Measurements from ENCODE around the gene CYSTM1.
"Not testable (repeated sequence)": the region's sequence is repeated elsewhere in the genome, so short reads cannot be mapped to it uniquely, and the experiment has no call there.

CYSTM1 gene

DNA sequence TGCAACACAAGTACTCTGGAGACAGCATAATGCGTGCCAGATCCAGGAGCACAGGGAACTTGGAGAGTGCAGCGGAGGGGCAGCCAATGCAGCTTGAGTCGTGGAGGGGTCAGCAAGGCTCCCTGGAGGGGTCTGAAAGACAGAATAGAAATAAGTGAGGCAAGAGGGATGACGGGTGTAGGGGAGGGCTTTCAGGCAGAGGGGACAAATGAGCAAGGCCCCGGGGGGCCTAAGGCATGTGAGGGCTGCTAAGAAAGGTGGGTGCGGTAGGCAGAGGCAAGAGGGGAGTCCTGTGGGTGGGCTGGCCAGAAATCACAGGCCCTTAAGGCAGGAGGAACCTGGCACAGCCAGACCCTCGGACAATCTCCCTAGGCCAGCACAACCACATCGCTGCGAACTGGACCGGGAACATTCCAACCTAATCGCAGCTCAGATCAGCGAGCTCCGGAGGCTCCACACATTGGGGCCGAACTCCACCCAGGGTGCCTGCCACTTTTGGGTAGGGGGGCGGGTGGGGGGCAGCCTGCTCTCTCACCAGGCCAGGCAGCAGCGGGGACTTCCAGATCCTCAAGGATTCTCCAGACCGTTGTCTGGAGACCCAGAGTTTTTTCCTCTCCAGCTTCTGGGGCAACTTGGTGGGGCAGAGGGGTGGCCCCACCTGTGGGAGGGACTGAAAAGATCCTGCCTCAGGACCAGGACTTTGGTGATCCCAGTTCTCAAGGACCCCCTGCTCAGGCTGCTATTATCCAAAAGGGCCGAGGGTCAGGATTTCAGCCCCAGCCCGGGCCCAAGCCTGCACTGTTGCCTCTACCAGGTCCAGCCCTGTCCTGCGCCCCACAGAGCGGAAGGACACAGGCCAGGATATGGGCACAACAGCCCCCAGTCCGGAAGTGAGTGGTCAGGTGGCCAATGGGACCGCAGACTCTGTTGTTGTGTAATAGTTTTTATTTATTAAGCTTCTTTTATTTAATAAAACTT, 22.7 kb upstream of the CYSTM1 start:
- Histone ChIP-seq H3K4me3 (ENCODE audit: low read length) (no peak overlapping the region), H3K9ac (ENCODE audit: low read length) (no peak overlapping the region), H3K9me3 (ENCODE audit: control insufficient read depth, low read length) (no peaks in the 10 kb centered on the region), H3K4me1 (ENCODE audit: control insufficient read depth, insufficient read depth, low read length) (peaks cover 29% of the 10 kb centered on the region), H3K27me3 (ENCODE audit: control insufficient read depth, insufficient read depth, low read length) (no peaks in the 10 kb centered on the region), H3K36me3 (ENCODE audit: control insufficient read depth, insufficient read depth, low read length) (no peaks in the 10 kb centered on the region)

DNA sequence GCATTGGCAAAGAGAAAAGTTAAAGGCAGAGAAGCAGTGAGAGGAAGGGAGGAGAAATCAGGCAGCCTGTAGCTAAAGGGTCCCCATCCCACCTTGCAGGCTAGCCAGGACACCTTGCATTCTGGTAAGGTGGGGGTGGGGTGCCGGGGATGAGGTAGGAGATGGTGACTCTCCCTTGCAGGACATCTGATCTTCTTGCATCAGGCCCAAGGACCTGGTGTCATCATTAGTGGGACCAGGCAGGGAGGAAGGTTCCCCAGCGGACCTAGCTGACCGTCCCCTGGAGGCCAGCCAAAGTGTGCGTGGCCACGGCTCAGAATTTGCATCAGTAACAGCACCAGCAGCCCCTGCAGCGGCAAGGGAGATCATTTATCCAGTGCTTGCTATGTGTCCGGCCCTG, 21.7 kb upstream of the CYSTM1 start:
- H3K4me1 ChIP-seq (ENCODE audit: control insufficient read depth, insufficient read depth, low read length): peaks cover 33% of the 10 kb centered on the region
- no peaks in the 10 kb centered on the region for H3K27me3 ChIP-seq (ENCODE audit: control insufficient read depth, insufficient read depth, low read length)
- H3K4me3 ChIP-seq (ENCODE audit: low read length): no peak overlapping the region
- H3K36me3 ChIP-seq (ENCODE audit: control insufficient read depth, insufficient read depth, low read length): no peaks in the 10 kb centered on the region
- H3K9ac ChIP-seq (ENCODE audit: low read length): no peak overlapping the region
- H3K9me3 ChIP-seq (ENCODE audit: control insufficient read depth, low read length): no peaks in the 10 kb centered on the region

GRCh38 chr5:140153905-140154304, 21.1 kb upstream of the CYSTM1 start:
- no peaks in the 10 kb centered on the region for H3K9me3 ChIP-seq (ENCODE audit: control insufficient read depth, low read length)
- no peak overlapping the region for H3K9ac ChIP-seq (ENCODE audit: low read length)
- H3K4me3 ChIP-seq (ENCODE audit: low read length): no peak overlapping the region
- no peaks in the 10 kb centered on the region for H3K36me3 ChIP-seq (ENCODE audit: control insufficient read depth, insufficient read depth, low read length)
- H3K4me1 ChIP-seq (ENCODE audit: control insufficient read depth, insufficient read depth, low read length): peaks cover 33% of the 10 kb centered on the region
- no peaks in the 10 kb centered on the region for H3K27me3 ChIP-seq (ENCODE audit: control insufficient read depth, insufficient read depth, low read length)

GRCh38 chr5:140154710-140155381, 20.1 kb upstream of the CYSTM1 start:
- not testable (repeated sequence) for H3K27me3 ChIP-seq (ENCODE audit: control insufficient read depth, insufficient read depth, low read length); H3K9me3 ChIP-seq (ENCODE audit: control insufficient read depth, low read length); H3K9ac ChIP-seq (ENCODE audit: low read length); H3K4me3 ChIP-seq (ENCODE audit: low read length); H3K36me3 ChIP-seq (ENCODE audit: control insufficient read depth, insufficient read depth, low read length)
- peaks cover 33% of the 10 kb centered on the region for H3K4me1 ChIP-seq (ENCODE audit: control insufficient read depth, insufficient read depth, low read length)

- Histone ChIP-seq H3K9me3 (ENCODE audit: control insufficient read depth, low read length) (no peaks in the 10 kb centered on the region), H3K4me3 (ENCODE audit: low read length) (peak overlapping the region; percentile 24), H3K36me3 (ENCODE audit: control insufficient read depth, insufficient read depth, low read length) (no peaks in the 10 kb centered on the region), H3K4me1 (ENCODE audit: control insufficient read depth, insufficient read depth, low read length) (peaks cover 27% of the 10 kb centered on the region), H3K27me3 (ENCODE audit: control insufficient read depth, insufficient read depth, low read length) (no peaks in the 10 kb centered on the region), H3K9ac (ENCODE audit: low read length) (peak overlapping the region; percentile 61)
Observed at GRCh38 chr5:140157032-140157781, 17.8 kb upstream of the CYSTM1 start.

DNA sequence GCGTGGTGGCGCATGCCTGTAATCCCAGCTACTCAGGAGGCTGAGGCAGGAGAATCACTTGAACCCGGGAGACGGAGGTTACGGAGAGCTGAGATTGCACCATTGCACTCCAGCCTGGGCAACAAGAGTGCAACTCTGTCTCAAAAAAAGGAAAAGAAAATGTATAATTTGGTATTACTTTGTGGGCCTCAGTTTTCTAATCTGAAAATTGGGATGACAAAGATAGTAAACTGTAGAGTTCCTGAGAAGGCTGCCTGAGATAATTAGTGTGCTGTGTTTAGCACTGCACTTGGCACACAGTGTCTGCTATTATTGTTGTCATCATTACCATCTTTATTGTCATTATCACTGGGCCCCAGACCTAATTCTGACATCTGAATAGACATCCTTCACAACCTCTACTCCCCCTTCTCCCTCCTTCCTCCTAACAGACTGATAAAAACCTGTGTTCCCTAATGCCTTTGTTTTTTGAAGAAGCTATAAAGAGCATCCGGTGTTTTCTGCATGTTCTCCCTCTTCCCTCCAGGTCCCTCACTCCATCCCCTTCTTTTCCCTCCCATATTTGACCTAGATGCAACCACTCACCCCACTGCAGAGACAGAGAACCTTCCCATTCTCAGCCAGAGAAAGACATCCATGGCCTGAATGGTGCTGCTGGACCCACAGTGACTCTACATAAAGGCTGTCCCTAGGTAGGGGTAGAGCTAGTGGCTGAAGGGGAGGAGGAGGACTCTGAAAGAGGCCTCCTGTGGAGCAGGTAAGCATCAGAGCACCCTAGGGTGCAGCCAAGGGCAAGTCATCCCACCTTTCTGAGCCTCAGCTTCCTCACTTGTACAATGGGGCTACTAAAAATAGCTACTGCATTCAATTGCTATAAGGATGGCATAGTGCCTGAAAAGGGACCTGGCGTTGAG, 15.7 kb upstream of the CYSTM1 start:
- H3K9ac ChIP-seq (ENCODE audit: low read length): no peak overlapping the region
- H3K4me1 ChIP-seq (ENCODE audit: control insufficient read depth, insufficient read depth, low read length): peaks cover 39% of the 10 kb centered on the region
- no peaks in the 10 kb centered on the region for H3K36me3 ChIP-seq (ENCODE audit: control insufficient read depth, insufficient read depth, low read length)
- no peaks in the 10 kb centered on the region for H3K27me3 ChIP-seq (ENCODE audit: control insufficient read depth, insufficient read depth, low read length)
- H3K9me3 ChIP-seq (ENCODE audit: control insufficient read depth, low read length): no peaks in the 10 kb centered on the region
- H3K4me3 ChIP-seq (ENCODE audit: low read length): no peak overlapping the region

DNA sequence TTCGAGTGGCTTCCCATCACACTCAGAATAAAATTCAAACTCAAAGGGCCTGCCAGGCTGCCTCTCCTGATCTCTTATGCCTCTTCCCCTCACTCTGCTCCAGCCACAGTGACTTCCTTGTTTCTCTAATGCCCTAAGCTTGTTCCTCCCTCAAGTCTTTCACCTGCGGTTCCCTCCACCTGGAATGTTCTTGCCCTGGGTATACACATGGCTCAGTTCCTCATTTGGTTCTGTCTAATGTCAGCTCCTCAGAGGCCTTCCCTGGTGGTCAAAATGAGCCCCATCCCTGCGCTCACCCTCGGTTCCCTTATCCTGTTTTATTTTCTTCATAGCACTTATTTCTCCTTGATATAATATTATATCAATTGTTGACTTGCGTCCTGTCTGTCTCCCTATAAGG, 12.7 kb upstream of the CYSTM1 start:
- Histone ChIP-seq H3K9me3 (ENCODE audit: control insufficient read depth, low read length) (no peaks in the 10 kb centered on the region), H3K27me3 (ENCODE audit: control insufficient read depth, insufficient read depth, low read length) (no peaks in the 10 kb centered on the region), H3K9ac (ENCODE audit: low read length) (peak overlapping the region; percentile 11), H3K4me1 (ENCODE audit: control insufficient read depth, insufficient read depth, low read length) (peaks cover 54% of the 10 kb centered on the region), H3K4me3 (ENCODE audit: low read length) (no peak overlapping the region), H3K36me3 (ENCODE audit: control insufficient read depth, insufficient read depth, low read length) (no peaks in the 10 kb centered on the region)

DNA sequence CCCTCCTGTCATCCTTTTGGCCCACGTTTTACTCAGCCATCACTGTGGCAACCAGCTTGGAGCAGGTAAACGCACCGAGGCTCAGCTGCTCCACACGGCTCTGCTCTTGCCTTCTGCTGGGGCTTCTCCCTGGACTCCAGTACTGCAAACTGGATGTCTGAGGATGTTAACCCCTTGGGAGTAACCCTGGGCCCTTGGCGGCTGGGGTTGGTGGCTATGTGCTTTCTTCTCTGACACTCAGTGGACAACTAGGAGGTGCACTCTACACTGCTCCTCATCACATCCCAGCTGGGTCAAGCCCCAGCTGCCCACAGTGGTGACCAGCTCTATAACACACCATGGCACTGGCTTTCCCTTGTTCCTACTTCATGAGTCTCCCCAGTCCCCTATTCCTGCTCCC, 12.2 kb upstream of the CYSTM1 start:
- Histone ChIP-seq H3K4me1 (ENCODE audit: control insufficient read depth, insufficient read depth, low read length) (peaks cover 55% of the 10 kb centered on the region), H3K27me3 (ENCODE audit: control insufficient read depth, insufficient read depth, low read length) (no peaks in the 10 kb centered on the region), H3K9ac (ENCODE audit: low read length) (no peak overlapping the region), H3K4me3 (ENCODE audit: low read length) (no peak overlapping the region), H3K36me3 (ENCODE audit: control insufficient read depth, insufficient read depth, low read length) (no peaks in the 10 kb centered on the region), H3K9me3 (ENCODE audit: control insufficient read depth, low read length) (no peaks in the 10 kb centered on the region)

DNA sequence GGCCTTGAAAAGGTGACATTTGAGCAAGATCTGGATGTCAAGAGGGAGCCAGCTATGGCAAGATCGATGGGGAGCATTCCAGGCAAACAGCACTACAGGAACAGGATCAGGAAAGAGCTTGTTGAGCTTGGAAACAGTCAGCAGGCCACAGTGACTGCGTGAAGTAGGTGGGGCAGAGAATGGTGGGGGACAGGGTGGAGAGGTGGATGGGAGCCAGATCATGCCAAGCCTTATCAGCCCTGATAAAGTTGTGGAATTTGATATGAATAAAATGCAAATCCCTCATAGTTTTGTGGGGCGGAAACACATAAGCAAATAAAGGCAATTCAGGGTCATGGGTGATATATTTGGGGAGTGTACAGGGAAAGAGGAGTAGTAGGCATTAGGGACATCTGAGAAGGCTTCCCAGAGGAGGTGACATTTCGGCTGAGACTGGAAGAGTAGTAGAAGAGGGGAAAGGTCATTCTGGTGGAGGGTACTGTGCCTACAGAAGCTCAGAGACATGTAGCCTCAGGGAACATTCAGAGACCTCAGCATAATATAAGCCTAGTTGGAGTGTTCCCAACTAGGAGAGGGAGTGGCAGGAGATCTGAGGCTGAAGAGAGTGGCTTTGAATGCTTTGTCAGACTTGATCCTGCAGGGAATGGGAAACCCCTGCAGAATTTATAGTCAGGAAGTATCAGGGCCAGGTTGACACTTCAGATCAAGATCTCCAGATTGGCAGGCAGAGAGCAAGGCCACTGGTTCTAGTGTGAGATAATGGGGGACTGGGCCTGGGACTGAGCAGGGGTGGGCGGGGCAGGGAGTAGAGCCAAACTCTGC, 9.7 kb upstream of the CYSTM1 start:
- Histone ChIP-seq H3K4me1 (ENCODE audit: control insufficient read depth, insufficient read depth, low read length) (peaks cover 72% of the 10 kb centered on the region), H3K9me3 (ENCODE audit: control insufficient read depth, low read length) (no peaks in the 10 kb centered on the region), H3K9ac (ENCODE audit: low read length) (no peak overlapping the region), H3K27me3 (ENCODE audit: control insufficient read depth, insufficient read depth, low read length) (no peaks in the 10 kb centered on the region), H3K36me3 (ENCODE audit: control insufficient read depth, insufficient read depth, low read length) (no peaks in the 10 kb centered on the region), H3K4me3 (ENCODE audit: low read length) (no peak overlapping the region)

DNA sequence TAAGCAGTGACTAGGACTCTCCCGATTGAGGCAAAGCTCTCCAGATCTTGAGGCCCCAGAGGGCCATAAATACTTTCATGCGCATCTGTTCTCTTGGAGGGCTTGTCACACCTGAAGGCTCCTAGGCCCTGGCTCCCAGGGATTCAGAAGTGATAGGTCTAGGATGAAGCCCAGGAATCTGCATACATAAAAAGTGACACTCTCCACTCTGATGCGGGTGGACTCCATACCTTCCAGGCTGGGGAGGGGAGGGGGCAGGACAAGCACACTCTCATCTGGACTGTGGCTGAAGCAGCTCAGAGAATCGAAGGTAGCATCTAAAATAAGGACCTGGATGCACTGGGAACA, 9.1 kb upstream of the CYSTM1 start:
- Histone ChIP-seq H3K4me1 (ENCODE audit: control insufficient read depth, insufficient read depth, low read length) (peaks cover 72% of the 10 kb centered on the region), H3K9ac (ENCODE audit: low read length) (no peak overlapping the region), H3K9me3 (ENCODE audit: control insufficient read depth, low read length) (no peaks in the 10 kb centered on the region), H3K27me3 (ENCODE audit: control insufficient read depth, insufficient read depth, low read length) (no peaks in the 10 kb centered on the region), H3K36me3 (ENCODE audit: control insufficient read depth, insufficient read depth, low read length) (no peaks in the 10 kb centered on the region), H3K4me3 (ENCODE audit: low read length) (no peak overlapping the region)

DNA sequence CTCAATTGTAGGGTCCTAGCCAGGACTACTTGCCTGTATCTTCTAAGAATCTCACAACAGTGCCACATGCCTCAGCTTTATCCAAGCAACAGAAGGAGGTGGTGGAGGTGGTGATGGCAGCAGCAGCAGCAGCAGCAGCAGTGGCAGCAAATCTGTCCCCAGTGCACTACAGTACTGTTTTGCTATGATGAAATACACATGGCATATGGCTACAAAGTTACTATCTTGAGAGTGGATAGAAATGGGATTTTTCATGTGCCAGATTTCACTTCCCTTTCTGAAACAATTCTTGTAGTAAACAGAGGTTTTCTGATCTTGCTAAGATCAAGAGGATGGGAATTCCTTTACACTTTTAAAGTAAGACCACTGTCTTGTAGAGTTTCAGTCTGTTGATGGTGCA, 8.1 kb upstream of the CYSTM1 start:
- Histone ChIP-seq H3K4me1 (ENCODE audit: control insufficient read depth, insufficient read depth, low read length) (peaks cover 67% of the 10 kb centered on the region), H3K27me3 (ENCODE audit: control insufficient read depth, insufficient read depth, low read length) (no peaks in the 10 kb centered on the region), H3K9me3 (ENCODE audit: control insufficient read depth, low read length) (no peaks in the 10 kb centered on the region), H3K4me3 (ENCODE audit: low read length) (no peak overlapping the region), H3K9ac (ENCODE audit: low read length) (no peak overlapping the region), H3K36me3 (ENCODE audit: control insufficient read depth, insufficient read depth, low read length) (no peaks in the 10 kb centered on the region)

All from mucosa of stomach (tissue), 1 donor.